ENCODE data around the gene MMD2.

DNA sequence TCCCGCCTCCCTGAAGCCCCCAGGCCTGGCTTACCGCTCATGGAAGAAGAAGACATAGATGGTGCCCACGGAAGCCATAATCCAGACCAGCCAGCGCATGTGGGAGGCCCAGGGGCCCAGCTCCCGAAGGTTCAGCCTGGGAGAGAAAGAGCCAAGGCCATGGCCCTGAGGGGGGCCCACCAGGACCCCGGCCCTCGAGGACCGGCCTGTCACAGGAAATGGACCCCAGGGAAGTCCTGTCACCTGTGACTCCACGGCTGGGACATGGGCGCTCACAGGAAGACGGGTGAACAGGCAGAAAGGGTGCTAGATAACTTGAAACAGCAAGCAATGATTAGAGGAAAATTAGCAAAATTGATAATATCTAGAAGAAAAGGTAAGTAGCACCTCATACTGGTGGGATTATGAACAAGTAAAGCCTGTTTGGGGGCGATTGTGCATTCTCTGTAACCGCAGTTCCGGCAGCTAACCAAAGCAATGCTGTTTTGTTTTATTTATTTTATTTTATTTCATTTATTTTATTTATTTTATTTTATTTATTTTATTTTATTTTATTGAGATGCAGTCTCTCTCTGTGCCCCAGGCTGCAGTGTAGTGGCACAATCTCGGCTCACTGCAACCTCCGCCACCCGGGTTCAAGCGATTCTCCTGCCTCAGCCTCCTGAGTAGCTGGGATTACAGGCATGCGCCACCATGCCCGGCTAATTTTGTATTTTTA, 47.7 kb downstream of the MMD2 start:
- TF ChIP-seq CTCF (IDR thresholded peaks at IDR 0.05; ENCODE audit: low read length) (no peak), EZH2phosphoT487 (IDR thresholded peaks at IDR 0.05; ENCODE audit: low read length) (no peak)
